ENCODE measurements around the gene SMG6.

The SMG6 gene

DNA sequence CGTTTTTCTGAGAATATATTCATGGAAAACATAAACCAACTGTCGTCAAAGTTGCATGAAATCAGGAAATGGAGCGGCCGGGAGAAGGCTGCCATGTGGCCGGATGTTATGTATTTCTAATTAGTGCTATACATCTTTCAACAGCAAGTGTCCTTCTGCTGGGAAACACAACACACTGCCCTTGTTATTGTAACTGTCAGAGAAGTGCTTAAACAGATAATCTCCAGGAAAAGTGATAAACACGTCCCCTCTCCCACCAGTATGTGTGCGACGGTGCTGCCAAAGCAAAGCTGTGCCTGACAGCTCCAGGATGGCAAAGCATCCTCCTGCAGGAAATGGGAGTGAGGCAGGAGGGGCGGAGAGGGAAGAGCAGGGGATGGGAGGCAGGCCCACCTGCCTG lies 111.8 kb downstream of the SMG6 start:
- no peaks in the 10 kb centered on the region for H4K20me1 ChIP-seq (ENCODE audit: low read depth, low read length)
- no peaks in the 10 kb centered on the region for H3K36me3 ChIP-seq (ENCODE audit: low read length)
- H3K4me3 ChIP-seq (ENCODE audit: insufficient read depth, low read length, poor library complexity, severe bottlenecking), result no peak overlapping the region
- H3K79me2 ChIP-seq (ENCODE audit: insufficient read depth, low read length), result no peaks in the 10 kb centered on the region
- H3K9me3 ChIP-seq (ENCODE audit: insufficient read depth, low read length), result no peaks in the 10 kb centered on the region
- H3K27me3 ChIP-seq (ENCODE audit: low read length), result no peaks in the 10 kb centered on the region
- no peak for TF ChIP-seq CTCF (IDR thresholded peaks at IDR 0.05; ENCODE audit: insufficient read depth, low read length, poor library complexity, severe bottlenecking)
- TF ChIP-seq EZH2phosphoT487 (conservative IDR thresholded peaks at IDR 0.05; ENCODE audit: low read length), result no peak
- no peaks in the 10 kb centered on the region for H3K9me2 ChIP-seq (replicated peaks; ENCODE audit: insufficient read depth, low read length)
- H3K4me2 ChIP-seq (ENCODE audit: low read depth, low read length, poor library complexity, severe bottlenecking), result no peak overlapping the region
- H2AFZ ChIP-seq (ENCODE audit: low read depth, low read length, severe bottlenecking), result no peak overlapping the region
- H3K27ac ChIP-seq (ENCODE audit: low read depth, low read length), result no peak overlapping the region
- no peak overlapping the region for H3K9ac ChIP-seq (ENCODE audit: low read length)
- H3F3A ChIP-seq (ENCODE audit: insufficient read depth), result no peaks in the 10 kb centered on the region

GRCh38 chr17:2191227-2191626 lies 112.4 kb downstream of the SMG6 start:
- H3K9ac ChIP-seq (ENCODE audit: low read length), result no peak overlapping the region
- H3K79me2 ChIP-seq (ENCODE audit: insufficient read depth, low read length), result no peaks in the 10 kb centered on the region
- no peak overlapping the region for H3K27ac ChIP-seq (ENCODE audit: low read depth, low read length)
- H3K4me3 ChIP-seq (ENCODE audit: insufficient read depth, low read length, poor library complexity, severe bottlenecking), result no peak overlapping the region
- H3F3A ChIP-seq (ENCODE audit: insufficient read depth), result no peaks in the 10 kb centered on the region
- H3K9me2 ChIP-seq (replicated peaks; ENCODE audit: insufficient read depth, low read length), result no peaks in the 10 kb centered on the region
- H3K27me3 ChIP-seq (ENCODE audit: low read length), result no peaks in the 10 kb centered on the region
- no peaks in the 10 kb centered on the region for H3K9me3 ChIP-seq (ENCODE audit: insufficient read depth, low read length)
- no peak for TF ChIP-seq CTCF (IDR thresholded peaks at IDR 0.05; ENCODE audit: insufficient read depth, low read length, poor library complexity, severe bottlenecking)
- no peak for TF ChIP-seq EZH2phosphoT487 (conservative IDR thresholded peaks at IDR 0.05; ENCODE audit: low read length)
- H3K4me2 ChIP-seq (ENCODE audit: low read depth, low read length, poor library complexity, severe bottlenecking), result no peak overlapping the region
- no peak overlapping the region for H2AFZ ChIP-seq (ENCODE audit: low read depth, low read length, severe bottlenecking)
- H3K36me3 ChIP-seq (ENCODE audit: low read length), result no peaks in the 10 kb centered on the region
- H4K20me1 ChIP-seq (ENCODE audit: low read depth, low read length), result no peaks in the 10 kb centered on the region

DNA sequence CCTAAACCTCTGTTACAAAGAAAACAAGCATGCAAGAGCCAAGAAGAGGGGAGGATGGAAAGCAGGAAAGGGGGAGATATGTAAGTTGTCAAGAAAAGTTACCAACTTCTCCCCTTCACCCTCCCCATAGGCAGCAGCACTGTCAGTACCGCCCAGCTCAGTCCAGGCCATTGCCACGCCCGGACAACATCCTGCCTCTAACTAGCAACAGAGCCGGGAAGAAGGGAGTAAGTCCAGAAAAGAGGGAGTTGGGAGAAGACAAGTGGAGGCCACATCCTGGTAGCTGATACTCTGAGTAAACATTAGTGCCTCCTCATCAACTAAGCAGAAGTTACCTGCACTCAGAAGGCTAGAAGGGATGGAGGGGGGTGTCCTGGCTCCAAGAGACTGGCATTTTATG lies 113.6 kb downstream of the SMG6 start:
- H4K20me1 ChIP-seq (ENCODE audit: low read depth, low read length), result no peaks in the 10 kb centered on the region
- no peaks in the 10 kb centered on the region for H3K36me3 ChIP-seq (ENCODE audit: low read length)
- no peaks in the 10 kb centered on the region for H3K9me2 ChIP-seq (replicated peaks; ENCODE audit: insufficient read depth, low read length)
- H3F3A ChIP-seq (ENCODE audit: insufficient read depth), result no peaks in the 10 kb centered on the region
- no peak overlapping the region for H3K4me2 ChIP-seq (ENCODE audit: low read depth, low read length, poor library complexity, severe bottlenecking)
- no peak overlapping the region for H2AFZ ChIP-seq (ENCODE audit: low read depth, low read length, severe bottlenecking)
- H3K9ac ChIP-seq (ENCODE audit: low read length), result no peak overlapping the region
- TF ChIP-seq CTCF (IDR thresholded peaks at IDR 0.05; ENCODE audit: insufficient read depth, low read length, poor library complexity, severe bottlenecking) (no peak), EZH2phosphoT487 (conservative IDR thresholded peaks at IDR 0.05; ENCODE audit: low read length) (no peak)
- H3K79me2 ChIP-seq (ENCODE audit: insufficient read depth, low read length), result no peaks in the 10 kb centered on the region
- no peaks in the 10 kb centered on the region for H3K9me3 ChIP-seq (ENCODE audit: insufficient read depth, low read length)
- no peaks in the 10 kb centered on the region for H3K27me3 ChIP-seq (ENCODE audit: low read length)
- no peak overlapping the region for H3K4me3 ChIP-seq (ENCODE audit: insufficient read depth, low read length, poor library complexity, severe bottlenecking)
- no peak overlapping the region for H3K27ac ChIP-seq (ENCODE audit: low read depth, low read length)
